MM.1S (cell line): ENCODE data around the gene KRT23.

Experiments used
- DNase-seq: peaks from one replicate; pipeline ENCODE4 v3.0.0-alpha.2; 2015
- H2AFZ ChIP-seq: fragments of 300-600 bp; sonication (generic); 2 replicates; pipeline ENCODE4 v1.6.0; 2016; ENCODE audit warnings: antibody characterized with exemption, low read length
- H3F3A ChIP-seq: fragments of 300-600 bp; sonication (generic); 2 replicates; pipeline ENCODE4 v1.6.1; 2016; ENCODE audit warnings: mild to moderate bottlenecking, antibody characterized with exemption, low read length, moderate library complexity, mixed read lengths; ENCODE audit not compliant: insufficient read depth
- H3K27ac ChIP-seq: fragments of 300-600 bp; sonication (generic); 2 replicates; pipeline ENCODE4 v1.5.1; 2016; ENCODE audit warnings: mild to moderate bottlenecking, low read length
- H3K27me3 ChIP-seq: fragments of 300-600 bp; sonication (generic); replicated peaks from 2 replicates; pipeline ENCODE4 v1.6.0; 2016; ENCODE audit warnings: low read length; ENCODE audit not compliant: insufficient read depth
- H3K36me3 ChIP-seq: fragments of 300-600 bp; sonication (generic); replicated peaks from 2 replicates; pipeline ENCODE4 v1.6.1; 2016; ENCODE audit warnings: mild to moderate bottlenecking, low read length, mixed read lengths; ENCODE audit not compliant: insufficient read depth
- H3K4me1 ChIP-seq: fragments of 300-600 bp; sonication (generic); 2 replicates; pipeline ENCODE4 v1.6.1; 2016; ENCODE audit warnings: low read length, mixed read lengths
- H3K4me2 ChIP-seq: fragments of 300-600 bp; sonication (generic); 2 replicates; pipeline ENCODE4 v1.6.0; 2016; ENCODE audit warnings: low read depth, low read length
- H3K4me3 ChIP-seq: fragments of 300-600 bp; sonication (generic); 2 replicates; pipeline ENCODE4 v1.5.1; 2016; ENCODE audit warnings: low read length, mixed read lengths
- H3K79me2 ChIP-seq: fragments of 300-600 bp; sonication (generic); 2 replicates; pipeline ENCODE4 v1.6.1; 2016; ENCODE audit warnings: mixed run types, low read length, mixed read lengths
- H3K9ac ChIP-seq: fragments of 300-600 bp; sonication (generic); 2 replicates; pipeline ENCODE4 v1.6.1; 2016; ENCODE audit warnings: low read length, mixed read lengths
- H3K9me2 ChIP-seq: fragments of 300-600 bp; sonication (generic); replicated peaks from 2 replicates; pipeline ENCODE4 v1.6.1; 2016; ENCODE audit warnings: mild to moderate bottlenecking, low read length, mixed read lengths; ENCODE audit not compliant: insufficient read depth
- H3K9me3 ChIP-seq: fragments of 300-600 bp; sonication (generic); replicated peaks from 2 replicates; pipeline ENCODE4 v1.6.1; 2016; ENCODE audit warnings: mild to moderate bottlenecking, low read length, mixed read lengths; ENCODE audit not compliant: insufficient read depth
- H4K20me1 ChIP-seq: fragments of 300-600 bp; sonication (generic); 2 replicates; pipeline ENCODE4 v1.6.1; 2016; ENCODE audit warnings: mild to moderate bottlenecking, low read length, moderate library complexity, mixed read lengths; ENCODE audit not compliant: insufficient read depth
- CTCF ChIP-seq: fragments of 300-600 bp; sonication (generic); IDR thresholded peaks from 2 replicates; pipeline ENCODE4 v1.5.1; 2016; ENCODE audit warnings: antibody characterized with exemption, low read length, mixed read lengths
- EZH2 ChIP-seq: fragments of 300-600 bp; sonication (generic); optimal IDR thresholded peaks from 2 replicates; pipeline ENCODE3; 2017; ENCODE audit warnings: low read depth, mild to moderate bottlenecking, antibody characterized with exemption, low read length, mixed read lengths
- EZH2phosphoT487 ChIP-seq: fragments of 300-600 bp; sonication (generic); IDR thresholded peaks from 2 replicates; pipeline ENCODE4 v1.6.1; 2018; ENCODE audit warnings: antibody characterized with exemption, low read length

KRT23 gene

DNA sequence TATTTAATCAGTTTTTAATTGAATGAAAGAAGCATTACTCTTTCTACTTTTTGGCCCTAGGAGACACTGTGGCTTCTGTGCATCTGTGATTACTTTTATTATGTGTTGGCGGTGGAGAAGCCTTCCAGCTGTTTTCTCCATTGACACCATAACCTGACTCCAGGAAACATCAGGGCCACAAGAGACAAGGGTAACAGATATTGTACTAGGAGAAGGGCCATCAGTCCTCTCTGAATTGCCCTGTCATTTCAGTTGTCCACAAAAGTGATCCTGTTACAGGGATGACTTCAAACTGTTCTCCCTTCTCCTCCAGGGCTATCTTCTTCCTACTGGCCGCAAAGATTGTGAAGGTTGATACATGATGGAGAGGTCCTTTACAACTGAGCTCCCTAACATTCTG lies 14.7 kb upstream of the KRT23 start:
- Histone ChIP-seq H3K4me3 (no peak overlapping the region), H3K27ac (no peak overlapping the region), H3K9me3 (no peaks in the 10 kb centered on the region), H3K79me2 (no peaks in the 10 kb centered on the region), H3K36me3 (no peaks in the 10 kb centered on the region), H3F3A (no peaks in the 10 kb centered on the region), H3K9me2 (no peaks in the 10 kb centered on the region), H3K4me1 (no peaks in the 10 kb centered on the region), H2AFZ (no peak overlapping the region), H4K20me1 (no peaks in the 10 kb centered on the region), H3K4me2 (no peak overlapping the region), H3K27me3 (no peaks in the 10 kb centered on the region), H3K9ac (no peak overlapping the region)
- no peak for DNase-seq
- no peak for TF ChIP-seq EZH2
- no peak for TF ChIP-seq CTCF
- TF ChIP-seq EZH2phosphoT487: no peak

GRCh38 chr17:40951011-40951622 lies 13.7 kb upstream of the KRT23 start:
- DNase-seq: no peak
- Histone ChIP-seq H3K79me2 (no peaks in the 10 kb centered on the region), H3K9me3 (no peaks in the 10 kb centered on the region), H3F3A (no peaks in the 10 kb centered on the region), H4K20me1 (no peaks in the 10 kb centered on the region), H3K4me3 (no peak overlapping the region), H3K4me1 (no peaks in the 10 kb centered on the region), H3K36me3 (no peaks in the 10 kb centered on the region), H2AFZ (no peak overlapping the region), H3K27ac (no peak overlapping the region), H3K9ac (no peak overlapping the region), H3K9me2 (no peaks in the 10 kb centered on the region), H3K4me2 (no peak overlapping the region), H3K27me3 (no peaks in the 10 kb centered on the region)
- TF ChIP-seq EZH2 (no peak), CTCF (no peak), EZH2phosphoT487 (no peak)

DNA sequence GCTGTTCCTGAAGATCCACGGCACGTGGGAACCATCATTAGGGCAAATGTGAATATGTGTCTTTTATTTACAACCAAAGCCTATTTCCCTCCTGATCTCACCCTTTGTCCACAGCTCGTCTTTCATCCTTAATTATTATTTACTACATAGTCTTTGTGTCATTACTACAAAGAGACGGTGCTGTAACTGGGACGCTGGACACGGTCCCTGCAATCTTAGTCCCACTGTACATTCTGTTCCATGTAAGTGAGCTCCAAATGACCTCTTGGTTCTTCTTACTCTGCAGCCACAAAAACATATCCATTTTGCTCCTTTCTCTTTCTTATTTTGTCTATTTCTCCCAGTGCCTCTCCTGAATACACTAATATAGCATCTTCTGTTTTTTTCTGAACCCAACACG lies 12.7 kb upstream of the KRT23 start:
- no peak overlapping the region for H3K9ac ChIP-seq
- no peaks in the 10 kb centered on the region for H3K4me1 ChIP-seq
- H3K27me3 ChIP-seq: no peaks in the 10 kb centered on the region
- no peak overlapping the region for H2AFZ ChIP-seq
- no peak for TF ChIP-seq CTCF
- no peak for TF ChIP-seq EZH2
- TF ChIP-seq EZH2phosphoT487: no peak
- no peak overlapping the region for H3K4me2 ChIP-seq
- no peaks in the 10 kb centered on the region for H3K9me2 ChIP-seq
- no peaks in the 10 kb centered on the region for H3K9me3 ChIP-seq
- H3K27ac ChIP-seq: no peak overlapping the region
- DNase-seq: no peak
- H3F3A ChIP-seq: no peaks in the 10 kb centered on the region
- H3K4me3 ChIP-seq: no peak overlapping the region
- H3K36me3 ChIP-seq: no peaks in the 10 kb centered on the region
- H4K20me1 ChIP-seq: no peaks in the 10 kb centered on the region
- H3K79me2 ChIP-seq: no peaks in the 10 kb centered on the region
